ENCODE results near the gene USP6.
"Not testable (repeated sequence)": the region's sequence is repeated elsewhere in the genome, so short reads cannot be mapped to it uniquely, and the experiment has no call there.

USP6 gene

GRCh38 chr17:5110816-5111215 lies 5.0 kb upstream of the USP6 start:
- H3K4me3 ChIP-seq (ENCODE audit: low read length): peak overlapping the region; percentile 86
- no peak for DNase-seq (ENCODE audit: low read depth)
- TF ChIP-seq CTCF (IDR thresholded peaks at IDR 0.05; ENCODE audit: insufficient read depth, low read depth, low read length, missing control alignments): no peak

GRCh38 chr17:5111402-5112204 lies 4.2 kb upstream of the USP6 start, which contains the start of gene ZNF232:
TSS of gene ZNF232 (minus strand) at chr17:5111878. CDS start at chr17:5111822, 56 bp downstream.
- no peak for TF ChIP-seq CTCF (IDR thresholded peaks at IDR 0.05; ENCODE audit: insufficient read depth, low read depth, low read length, missing control alignments)
- H3K4me3 ChIP-seq (ENCODE audit: low read length): peak within 1 kb of the TSS; percentile 86
- DNase-seq (ENCODE audit: low read depth): peak; percentile 98

GRCh38 chr17:5118219-5118618 lies 2.4 kb downstream of the USP6 start:
- TF ChIP-seq CTCF (IDR thresholded peaks at IDR 0.05; ENCODE audit: insufficient read depth, low read depth, low read length, missing control alignments): no peak
- peak; percentile 5 for DNase-seq (ENCODE audit: low read depth)
- no peak overlapping the region for H3K4me3 ChIP-seq (ENCODE audit: low read length)

- no peak for DNase-seq (ENCODE audit: low read depth)
- TF ChIP-seq CTCF (IDR thresholded peaks at IDR 0.05; ENCODE audit: insufficient read depth, low read depth, low read length, missing control alignments): no peak
- H3K4me3 ChIP-seq (ENCODE audit: low read length): no peak overlapping the region
Observed at GRCh38 chr17:5120036-5120435, 4.2 kb downstream of the USP6 start.

- DNase-seq (ENCODE audit: low read depth); H3K4me3 ChIP-seq (ENCODE audit: low read length): not testable (repeated sequence)
Observed at GRCh38 chr17:5120436-5121185, 4.8 kb downstream of the USP6 start.

GRCh38 chr17:5121186-5121841 lies 5.5 kb downstream of the USP6 start:
- TF ChIP-seq CTCF (IDR thresholded peaks at IDR 0.05; ENCODE audit: insufficient read depth, low read depth, low read length, missing control alignments): no peak
- H3K4me3 ChIP-seq (ENCODE audit: low read length): no peak overlapping the region
- no peak for DNase-seq (ENCODE audit: low read depth)

GRCh38 chr17:5122056-5122455 lies 6.2 kb downstream of the USP6 start:
- not testable (repeated sequence) for DNase-seq (ENCODE audit: low read depth); H3K4me3 ChIP-seq (ENCODE audit: low read length)

Data from epithelial cell of esophagus (primary cell).